D721Med (cell line): ENCODE data around the gene TAF4.

Source experiments
- DNase-seq: peaks from one replicate; pipeline ENCODE4 v3.0.0; 2011; ENCODE audit warnings: low spot score; ENCODE audit not compliant: insufficient read length
- FAIRE-seq: peaks from 2 replicates; lab custom pipeline; 2011; peaks lifted over from hg19 to GRCh38; lab: Jason Lieb, UNC
- CTCF ChIP-seq: IDR thresholded peaks from 2 replicates; pipeline ENCODE4 v1.5.1; 2012; ENCODE audit warnings: mild to moderate bottlenecking, control low read depth; ENCODE audit not compliant: insufficient read depth; ENCODE audit errors: missing control alignments

The TAF4 gene

GRCh38 chr20:62103508-62104233, 38.0 kb upstream of the TAF4 start:
- TF ChIP-seq CTCF = no peak
- DNase-seq (no peak), FAIRE-seq (no peak)

GRCh38 chr20:62101078-62101477, 35.4 kb upstream of the TAF4 start:
- no peak for FAIRE-seq
- no peak for DNase-seq
- TF ChIP-seq CTCF = no peak

GRCh38 chr20:62097881-62098407, 32.3 kb upstream of the TAF4 start:
- FAIRE-seq (no peak), DNase-seq (no peak)
- no peak for TF ChIP-seq CTCF

GRCh38 chr20:62096421-62097380, 31.0 kb upstream of the TAF4 start:
- FAIRE-seq (no peak), DNase-seq (no peak)
- TF ChIP-seq CTCF = no peak

GRCh38 chr20:62089393-62089792, 23.7 kb upstream of the TAF4 start:
- TF ChIP-seq CTCF = no peak
- DNase-seq = no peak
- no peak for FAIRE-seq

GRCh38 chr20:62088258-62089127, 22.8 kb upstream of the TAF4 start:
- no peak for TF ChIP-seq CTCF
- no peak for FAIRE-seq
- DNase-seq = no peak
